Right lobe of liver (tissue), 6 donors: ENCODE data around the gene SERTM1. TPM values are rescaled to one million over a fixed set of nuclear protein-coding genes. Genes with fewer than 3 reads are reported as not detected.

Experiments
- ATAC-seq, 4 donors: fragments of 200-7000 bp; cut with Tn5 transposase; one replicate each; pipeline ENCODE4 v1.9.1; 2020; ENCODE audit warnings: mild to moderate bottlenecking in 4 of 4, moderate library complexity in 4 of 4
- DNase-seq, 3 donors: peaks; one replicate each; pipeline ENCODE4 v3.0.0-alpha.2; 2020
- H3K27ac ChIP-seq, 3 donors: fragments of 200-600 bp; one replicate each; pipeline ENCODE4 v1.8.0; 2022
- H3K27me3 ChIP-seq, 2 donors: fragments of 200-600 bp; one replicate each; pipeline ENCODE4 v1.8.0; 2022
- H3K36me3 ChIP-seq, 4 donors: fragments of 200-600 bp; sonication (generic) in 1 of 4; one replicate each; pipeline versions ENCODE4 v1.5.1 to v1.8.0; 2017 to 2022; ENCODE audit warnings: control low read depth in 1 of 4
- H3K4me1 ChIP-seq, 4 donors: fragments of 200-600 bp; sonication (generic) in 1 of 4; one replicate each; pipeline versions ENCODE4 v1.5.1 to v1.8.0; 2017 to 2022; ENCODE audit warnings: control low read depth in 1 of 4
- H3K4me3 ChIP-seq, 3 donors: fragments of 200-600 bp; one replicate each; pipeline ENCODE4 v1.8.0; 2022
- H3K9me3 ChIP-seq, 4 donors: fragments of 200-600 bp; sonication (generic) in 1 of 4; one replicate each; pipeline versions ENCODE4 v1.5.1 to v1.8.0; 2017 to 2022; ENCODE audit warnings: control low read depth in 1 of 4
- CTCF ChIP-seq, 4 donors: fragments of 200-600 bp in 3 of 4; fragments of 450-650 bp in 1 of 4; IDR thresholded peaks; one replicate each; pipeline versions ENCODE4 v1.5.1 to v1.8.0; 2016 to 2022; ENCODE audit warnings: antibody characterized with exemption in 4 of 4, mild to moderate bottlenecking in 2 of 4
- POLR2A ChIP-seq: fragments of 450-650 bp; IDR thresholded peaks from one replicate; pipeline ENCODE4 v1.6.1; 2017; ENCODE audit warnings: antibody characterized with exemption, mild to moderate bottlenecking
- WGBS: methylation state at CpG from one replicate; pipeline ENCODE4 v1.1.6; 2018; ENCODE audit warnings: low coverage, low lambda C conversion rate; ENCODE audit not compliant: insufficient coverage; ENCODE audit errors: missing lambda C conversion rate; 5-methylcytosine and 5-hydroxymethylcytosine counted together
- intact Hi-C, 2 donors: fragments of 100-400 bp; cut with DNase I; formaldehyde crosslinking; loops; one replicate each; pipeline versions ENCODE4 v1.11.2 to v1.14.1; 2022
- long read RNA-seq: library from polyadenylated mRNA; unstranded; transcript quantifications from one replicate; pipeline ENCODE4 v2.0.0, GENCODE V29; 2019
- total RNA-seq, 6 experiments: library from RNA; depleted of rRNA in 2 of 6; stranded (reverse); fragments of >200 nt in 2 of 6; fragmentation: NEBNext Ultra II Directional in 3 of 6; extraction: Animal tissue kit (Norgen Biotek cat#: 25700) in 3 of 6; gene quantifications; one replicate each; pipeline versions ENCODE4 v1.1.0 to v1.2.4, GENCODE V29; 2016 to 2023
- donor health status: DM: no; HTN: yes; CAD: no.
- donor health status: DM: no; HTN: no; CAD: no.
- donor health status: DM: no; HTN: no; CAD: no.
- donor health status: DM: no; HTN: yes; CAD: no.
- donor health status: DM: no; HTN: yes; CAD: no.

SERTM1 gene
- not detected for total RNA-seq
- long read RNA-seq, result 0 reads

- Histone ChIP-seq H3K9me3 (no peaks in the 10 kb centered on the region), H3K27ac (no peak within 1 kb of the TSS), H3K36me3 (no peaks in the 10 kb centered on the region), H3K4me3 (no peak within 1 kb of the TSS), H3K4me1 (no peaks in the 10 kb centered on the region), H3K27me3 (peaks cover 0 to 9% of the 10 kb centered on the region in 2 donors)
- DNase-seq, result no peak
- no peak for TF ChIP-seq CTCF (IDR thresholded peaks at IDR 0.05)
- TF ChIP-seq POLR2A, result no peak
- 5% methylated on average over 6 of the region's 56 CpGs for WGBS
- ATAC-seq, result peak in 1 of 4 donors; percentile 32
- intact Hi-C loops, result no loop called here
Observed at GRCh38 chr13:36673838-36674326, at the start of gene SERTM1. SERTM1 (plus strand) TSS chr13:36674020; CDS start chr13:36695079, 21,059 bp downstream.

- no peak for DNase-seq
- Histone ChIP-seq H3K27ac (no peak overlapping the region), H3K4me3 (no peak overlapping the region), H3K27me3 (no peaks in the 10 kb centered on the region), H3K4me1 (no peaks in the 10 kb centered on the region), H3K36me3 (no peaks in the 10 kb centered on the region), H3K9me3 (no peaks in the 10 kb centered on the region)
- TF ChIP-seq POLR2A (no peak), CTCF (IDR thresholded peaks at IDR 0.05) (no peak)
- 52% methylated on average over 5 of the region's 5 CpGs for WGBS
- intact Hi-C loops, result no loop called here
- no peak for ATAC-seq
Observed at GRCh38 chr13:36628377-36629056, 45.3 kb upstream of the SERTM1 start.

- H3K27ac ChIP-seq, result no peak overlapping the region
- WGBS, result 35% methylated on average over 2 of the region's 2 CpGs
- no peak for DNase-seq
- intact Hi-C loops, result no loop called here
- TF ChIP-seq CTCF (IDR thresholded peaks at IDR 0.05), result no peak
- no peak for TF ChIP-seq POLR2A
- H3K36me3 ChIP-seq, result no peaks in the 10 kb centered on the region
- no peak overlapping the region for H3K4me3 ChIP-seq
- ATAC-seq, result no peak
- H3K9me3 ChIP-seq, result no peaks in the 10 kb centered on the region
- H3K4me1 ChIP-seq, result no peaks in the 10 kb centered on the region
- no peaks in the 10 kb centered on the region for H3K27me3 ChIP-seq
Observed at GRCh38 chr13:36629057-36629385, 44.8 kb upstream of the SERTM1 start.

GRCh38 chr13:36630181-36630803 is 43.5 kb upstream of the SERTM1 start:
- TF ChIP-seq CTCF (IDR thresholded peaks at IDR 0.05) (no peak), POLR2A (no peak)
- Histone ChIP-seq H3K27me3 (no peaks in the 10 kb centered on the region), H3K27ac (no peak overlapping the region), H3K36me3 (no peaks in the 10 kb centered on the region), H3K4me3 (no peak overlapping the region), H3K4me1 (no peaks in the 10 kb centered on the region), H3K9me3 (no peaks in the 10 kb centered on the region)
- 90% methylated on average over 2 of the region's 2 CpGs for WGBS
- DNase-seq (no peak), ATAC-seq (no peak)
- intact Hi-C loops, result no loop called here
